ENCODE data around the gene CHAT. TPM values are rescaled to one million over a fixed set of nuclear protein-coding genes. Genes with fewer than 3 reads are reported as not detected.
A peak's percentile ranks its signal among the peaks of the same experiment; 100 is the strongest.

CHAT gene
- total and polyA plus RNA-seq, 3 donors from 2014 or later = 0.75 to 1.7 (median 0.93) TPM

DNA sequence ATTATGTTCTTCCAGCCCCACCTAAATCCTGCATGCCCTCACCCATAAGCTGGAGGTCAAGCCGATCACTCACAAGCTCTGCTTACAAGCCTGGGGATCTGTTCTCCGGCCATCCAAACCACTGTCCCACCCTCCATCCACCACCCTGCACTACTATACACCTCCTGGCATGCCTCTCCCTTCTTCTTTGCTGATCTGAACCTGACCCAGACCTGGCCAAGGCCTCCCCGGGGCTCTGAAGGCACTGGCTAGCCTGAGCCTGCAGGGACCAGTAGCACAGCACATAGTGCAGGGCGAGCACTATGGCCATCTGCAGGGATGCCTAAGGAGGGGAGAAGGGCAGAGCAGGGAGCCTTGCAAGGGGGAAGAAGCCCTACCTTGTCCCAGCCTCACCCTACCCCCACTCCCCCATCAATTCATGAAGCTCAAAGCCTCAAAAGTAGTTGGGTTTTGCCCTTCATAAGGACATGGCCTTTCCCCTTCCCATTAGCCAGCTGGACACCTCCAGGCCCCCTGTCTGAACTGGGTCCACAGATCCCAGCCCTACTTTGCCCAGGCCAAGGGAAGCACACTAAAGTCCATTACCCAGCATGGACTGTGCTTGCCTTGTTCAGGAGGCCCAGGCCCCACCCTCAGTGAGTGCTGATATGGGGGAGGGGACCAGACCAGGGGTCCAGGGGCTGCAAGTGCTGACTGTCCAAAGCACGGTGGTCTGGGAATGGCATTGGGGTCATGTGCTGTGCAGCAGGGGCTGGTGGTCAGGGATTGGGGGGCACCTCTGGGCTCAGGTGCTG lies 29.6 kb downstream of the CHAT start:
- no peaks in the 10 kb centered on the region for H3K4me1 ChIP-seq
- H3K27ac ChIP-seq = no peak overlapping the region
- no peak for DNase-seq
- H3K36me3 ChIP-seq (ENCODE audit: low read depth, missing control alignments) = no peaks in the 10 kb centered on the region
- TF ChIP-seq POLR2A (IDR thresholded peaks at IDR 0.05) = no peak
- no peak for TF ChIP-seq CTCF (IDR thresholded peaks at IDR 0.05)
- H3K9me3 ChIP-seq = no peaks in the 10 kb centered on the region
- WGBS, 2 donors = 87 to 92% methylated on average over 4 to 5 of the region's 5 CpGs
- intact Hi-C loops (cut with DNase I; ENCODE audit: low total_unique reads) = no loop called here
- no peaks in the 10 kb centered on the region for H3K27me3 ChIP-seq
- no peak overlapping the region for H3K4me3 ChIP-seq

DNA sequence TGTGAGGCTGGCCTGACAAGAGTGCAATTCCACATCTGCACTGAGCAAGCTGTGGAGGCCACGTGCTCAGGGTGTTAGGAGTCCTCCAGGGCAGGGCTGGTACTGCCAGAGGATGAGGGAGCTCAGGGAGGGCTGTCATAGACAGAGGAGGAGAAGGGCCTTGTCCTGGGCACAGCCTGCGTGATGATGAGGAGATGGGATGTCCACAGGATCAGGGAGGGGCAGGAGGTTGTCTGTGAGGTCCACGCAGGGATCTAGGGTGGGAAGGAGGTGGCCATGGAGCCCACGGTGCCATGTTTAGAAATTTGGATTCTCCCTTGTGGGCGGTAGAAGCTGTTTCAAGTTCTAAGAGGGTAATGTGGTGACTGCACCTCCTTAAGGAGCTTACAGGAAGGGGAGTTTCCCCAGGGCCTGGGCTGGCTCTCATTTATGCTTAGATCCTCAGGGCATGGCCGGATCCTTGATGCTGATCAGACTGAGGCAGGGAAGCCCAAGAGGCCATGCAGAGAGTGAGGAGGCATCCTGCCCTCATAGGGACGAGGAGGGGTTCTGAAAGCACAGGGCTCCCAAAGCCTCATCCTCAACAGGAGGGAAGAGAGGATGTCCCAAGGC lies 30.3 kb downstream of the CHAT start:
- no peak for DNase-seq
- Histone ChIP-seq H3K36me3 (ENCODE audit: low read depth, missing control alignments) (no peaks in the 10 kb centered on the region), H3K9me3 (no peaks in the 10 kb centered on the region), H3K27ac (no peak overlapping the region), H3K4me1 (no peaks in the 10 kb centered on the region), H3K27me3 (no peaks in the 10 kb centered on the region), H3K4me3 (no peak overlapping the region)
- intact Hi-C loops (cut with DNase I; ENCODE audit: low total_unique reads) = no loop called here
- TF ChIP-seq CTCF (IDR thresholded peaks at IDR 0.05) (no peak), POLR2A (IDR thresholded peaks at IDR 0.05) (no peak)
- WGBS, 2 donors = 82 to 96% methylated on average over 5 to 7 of the region's 7 CpGs

GRCh38 chr10:49645417-49645816 lies 31.6 kb downstream of the CHAT start:
- peak; percentile 42 for DNase-seq
- no peaks in the 10 kb centered on the region for H3K36me3 ChIP-seq (ENCODE audit: low read depth, missing control alignments)
- intact Hi-C loops (cut with DNase I; ENCODE audit: low total_unique reads) = no loop called here
- H3K27ac ChIP-seq = no peak overlapping the region
- H3K4me3 ChIP-seq = no peak overlapping the region
- WGBS, 2 donors = 68 to 73% methylated on average over 8 of the region's 8 CpGs
- H3K27me3 ChIP-seq = no peaks in the 10 kb centered on the region
- H3K9me3 ChIP-seq = no peaks in the 10 kb centered on the region
- no peaks in the 10 kb centered on the region for H3K4me1 ChIP-seq
- TF ChIP-seq CTCF (IDR thresholded peaks at IDR 0.05) (no peak), POLR2A (IDR thresholded peaks at IDR 0.05) (no peak)

- Histone ChIP-seq H3K27me3 (no peaks in the 10 kb centered on the region), H3K4me1 (no peaks in the 10 kb centered on the region), H3K9me3 (no peaks in the 10 kb centered on the region), H3K36me3 (ENCODE audit: low read depth, missing control alignments) (no peaks in the 10 kb centered on the region), H3K4me3 (no peak overlapping the region), H3K27ac (no peak overlapping the region)
- intact Hi-C loops (cut with DNase I; ENCODE audit: low total_unique reads) = no loop called here
- DNase-seq = no peak
- no peak for TF ChIP-seq POLR2A (IDR thresholded peaks at IDR 0.05)
- no peak for TF ChIP-seq CTCF (IDR thresholded peaks at IDR 0.05)
- WGBS, 2 donors = 89% methylated on average over 11 to 22 of the region's 22 CpGs
Measured at GRCh38 chr10:49645871-49646870, 32.3 kb downstream of the CHAT start.
